ENCODE measurements around the gene CAMTA1. TPM values are rescaled to one million over a fixed set of nuclear protein-coding genes. Genes with fewer than 3 reads are reported as not detected.

The CAMTA1 gene
- total RNA-seq, 2 experiments from 2014 or later = 43.9 to 73.3 TPM

DNA sequence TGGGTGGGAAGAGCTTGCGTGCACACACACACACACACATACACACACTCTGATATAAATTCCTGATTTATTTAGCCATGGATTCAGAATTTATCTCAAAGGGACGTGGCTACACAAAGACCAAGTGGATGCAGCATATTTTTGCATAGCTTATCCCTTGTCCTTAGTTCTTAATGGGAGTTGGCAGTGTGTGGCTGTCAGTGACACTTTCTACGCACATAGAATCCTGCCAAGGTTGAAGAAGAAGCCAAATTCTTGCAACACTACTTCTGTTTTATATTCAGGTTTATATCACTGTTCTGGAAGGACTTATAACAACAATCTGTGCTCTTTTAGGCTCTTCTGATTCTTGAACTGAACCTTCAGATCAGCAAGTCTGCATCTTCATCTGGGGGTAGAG, 292.7 kb downstream of the CAMTA1 start:
- DNase-seq (ENCODE audit: low spot score) = no peak
- Histone ChIP-seq H4K20me1 (ENCODE audit: insufficient read depth, low read length) (no peaks in the 10 kb centered on the region), H3K36me3 (ENCODE audit: insufficient read depth, low read length) (no peaks in the 10 kb centered on the region), H3K9me3 (ENCODE audit: low read length) (no peaks in the 10 kb centered on the region), H3K79me2 (ENCODE audit: insufficient read depth, low read depth, low read length) (no peaks in the 10 kb centered on the region), H3K4me2 (ENCODE audit: low read length) (no peak overlapping the region), H2AFZ (ENCODE audit: low read length) (no peak overlapping the region), H3K4me3 (ENCODE audit: low read depth, low read length, poor library complexity, severe bottlenecking) (no peak overlapping the region), H3K4me1 (ENCODE audit: insufficient read depth, low read length, poor library complexity, severe bottlenecking) (no peaks in the 10 kb centered on the region), H3K27ac (ENCODE audit: low read depth, low read length, poor library complexity, severe bottlenecking) (no peak overlapping the region), H3K9me2 (ENCODE audit: insufficient read depth, low read length) (no peaks in the 10 kb centered on the region)
- CTCF ChIA-PET (ENCODE audit: unreplicated experiment) = no interaction called here
- intact Hi-C loops (cut with micrococcal nuclease; ENCODE audit: unreplicated experiment) = no loop called here
- POLR2A ChIA-PET = no interaction called here
- BruUV-seq (replicated peaks) = no TSS peak
- TF ChIP-seq, protein P1, sequence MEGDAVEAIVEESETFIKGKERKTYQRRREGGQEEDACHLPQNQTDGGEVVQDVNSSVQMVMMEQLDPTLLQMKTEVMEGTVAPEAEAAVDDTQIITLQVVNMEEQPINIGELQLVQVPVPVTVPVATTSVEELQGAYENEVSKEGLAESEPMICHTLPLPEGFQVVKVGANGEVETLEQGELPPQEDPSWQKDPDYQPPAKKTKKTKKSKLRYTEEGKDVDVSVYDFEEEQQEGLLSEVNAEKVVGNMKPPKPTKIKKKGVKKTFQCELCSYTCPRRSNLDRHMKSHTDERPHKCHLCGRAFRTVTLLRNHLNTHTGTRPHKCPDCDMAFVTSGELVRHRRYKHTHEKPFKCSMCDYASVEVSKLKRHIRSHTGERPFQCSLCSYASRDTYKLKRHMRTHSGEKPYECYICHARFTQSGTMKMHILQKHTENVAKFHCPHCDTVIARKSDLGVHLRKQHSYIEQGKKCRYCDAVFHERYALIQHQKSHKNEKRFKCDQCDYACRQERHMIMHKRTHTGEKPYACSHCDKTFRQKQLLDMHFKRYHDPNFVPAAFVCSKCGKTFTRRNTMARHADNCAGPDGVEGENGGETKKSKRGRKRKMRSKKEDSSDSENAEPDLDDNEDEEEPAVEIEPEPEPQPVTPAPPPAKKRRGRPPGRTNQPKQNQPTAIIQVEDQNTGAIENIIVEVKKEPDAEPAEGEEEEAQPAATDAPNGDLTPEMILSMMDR (conservative IDR thresholded peaks at IDR 0.05; ENCODE audit: low read length) = no peak
- no peak for TF ChIP-seq EZH2phosphoT487 (IDR thresholded peaks at IDR 0.05; ENCODE audit: borderline replicate concordance, low read depth, low read length)

DNA sequence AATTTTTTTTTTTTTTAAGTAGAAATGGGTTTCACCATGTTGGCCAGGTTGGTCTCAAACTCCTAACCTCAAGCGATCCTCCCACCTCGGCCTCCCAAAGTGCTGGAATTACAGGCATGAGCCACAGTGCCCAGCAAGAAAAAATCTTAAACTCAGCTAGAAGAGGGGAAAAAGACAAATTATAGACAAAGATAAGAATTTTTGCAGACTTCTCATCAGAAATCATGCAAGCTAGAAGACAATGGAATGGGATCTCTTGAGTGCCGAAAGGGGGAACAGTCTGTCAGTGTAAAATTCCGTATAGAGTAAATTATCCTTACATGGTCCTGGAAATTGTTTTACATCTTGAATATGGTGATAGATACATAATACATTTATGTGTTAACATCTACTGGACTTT, 294.4 kb downstream of the CAMTA1 start:
- Histone ChIP-seq H3K79me2 (ENCODE audit: insufficient read depth, low read depth, low read length) (no peaks in the 10 kb centered on the region), H3K4me1 (ENCODE audit: insufficient read depth, low read length, poor library complexity, severe bottlenecking) (no peaks in the 10 kb centered on the region), H4K20me1 (ENCODE audit: insufficient read depth, low read length) (no peaks in the 10 kb centered on the region), H3K36me3 (ENCODE audit: insufficient read depth, low read length) (no peaks in the 10 kb centered on the region), H3K4me3 (ENCODE audit: low read depth, low read length, poor library complexity, severe bottlenecking) (no peak overlapping the region), H3K4me2 (ENCODE audit: low read length) (no peak overlapping the region), H3K9me3 (ENCODE audit: low read length) (no peaks in the 10 kb centered on the region), H3K9me2 (ENCODE audit: insufficient read depth, low read length) (no peaks in the 10 kb centered on the region), H2AFZ (ENCODE audit: low read length) (no peak overlapping the region), H3K27ac (ENCODE audit: low read depth, low read length, poor library complexity, severe bottlenecking) (no peak overlapping the region)
- no TSS peak for BruUV-seq (replicated peaks)
- ChIA-PET CTCF (ENCODE audit: unreplicated experiment) (no interaction called here), POLR2A (no interaction called here)
- no peak for TF ChIP-seq EZH2phosphoT487 (IDR thresholded peaks at IDR 0.05; ENCODE audit: borderline replicate concordance, low read depth, low read length)
- TF ChIP-seq, protein P1 (conservative IDR thresholded peaks at IDR 0.05; ENCODE audit: low read length) = no peak
- intact Hi-C loops (cut with micrococcal nuclease; ENCODE audit: unreplicated experiment) = no loop called here
- DNase-seq (ENCODE audit: low spot score) = no peak

DNA sequence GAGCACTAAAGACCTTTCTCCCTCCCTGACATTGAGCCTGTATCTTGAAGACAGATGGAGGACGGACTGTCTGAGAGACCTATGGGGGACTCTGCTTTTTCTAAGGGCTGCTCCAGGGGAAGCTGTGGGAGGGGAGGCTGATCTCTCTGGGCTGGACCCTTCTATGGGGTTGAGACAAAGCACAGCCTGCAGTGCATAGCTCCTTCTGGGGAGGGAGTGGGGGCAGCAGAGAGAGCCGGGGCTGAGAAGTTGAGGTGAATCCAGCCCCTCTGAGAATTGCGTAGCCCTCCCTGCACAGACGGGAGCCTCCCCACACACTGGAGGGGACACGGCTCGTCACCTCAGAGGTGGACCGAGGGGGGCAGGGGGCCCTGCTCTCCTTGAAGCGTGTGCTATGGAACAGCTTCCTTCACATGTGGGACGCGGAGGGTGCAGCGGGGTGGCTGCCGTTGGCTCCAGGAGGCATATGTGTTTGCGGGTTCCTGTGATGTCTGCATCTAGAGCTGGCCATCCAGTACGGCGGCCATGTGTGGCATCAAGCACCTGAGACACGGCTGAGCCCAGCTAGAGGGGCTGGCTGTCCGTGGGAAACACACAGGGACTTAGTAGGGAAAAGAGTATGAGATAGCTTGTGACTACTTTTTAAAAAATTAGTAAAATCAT, 299.1 kb downstream of the CAMTA1 start:
- Histone ChIP-seq H3K4me3 (ENCODE audit: low read depth, low read length, poor library complexity, severe bottlenecking) (no peak overlapping the region), H3K9me3 (ENCODE audit: low read length) (no peaks in the 10 kb centered on the region), H4K20me1 (ENCODE audit: insufficient read depth, low read length) (no peaks in the 10 kb centered on the region), H3K4me2 (ENCODE audit: low read length) (no peak overlapping the region), H3K9me2 (ENCODE audit: insufficient read depth, low read length) (no peaks in the 10 kb centered on the region), H3K4me1 (ENCODE audit: insufficient read depth, low read length, poor library complexity, severe bottlenecking) (no peaks in the 10 kb centered on the region), H2AFZ (ENCODE audit: low read length) (no peak overlapping the region), H3K79me2 (ENCODE audit: insufficient read depth, low read depth, low read length) (no peaks in the 10 kb centered on the region), H3K36me3 (ENCODE audit: insufficient read depth, low read length) (no peaks in the 10 kb centered on the region), H3K27ac (ENCODE audit: low read depth, low read length, poor library complexity, severe bottlenecking) (no peak overlapping the region)
- TF ChIP-seq EZH2phosphoT487 (IDR thresholded peaks at IDR 0.05; ENCODE audit: borderline replicate concordance, low read depth, low read length) = no peak
- TF ChIP-seq, protein P1 (conservative IDR thresholded peaks at IDR 0.05; ENCODE audit: low read length) = no peak
- ChIA-PET CTCF (ENCODE audit: unreplicated experiment) (no interaction called here), POLR2A (no interaction called here)
- intact Hi-C loops (cut with micrococcal nuclease; ENCODE audit: unreplicated experiment) = no loop called here
- DNase-seq (ENCODE audit: low spot score) = no peak
- no TSS peak for BruUV-seq (replicated peaks)
